PC-3 (cell line): ENCODE data around the gene SOAT2. TPM values are rescaled to one million over a fixed set of nuclear protein-coding genes. Genes with fewer than 3 reads are reported as not detected.

ENCODE experiments used
- ATAC-seq: fragments of 200-7000 bp; cut with Tn5 transposase; 2 replicates; pipeline ENCODE4 v1.9.1; 2020; ENCODE audit warnings: mild to moderate bottlenecking, moderate library complexity
- BruUV-seq: library from RNA; stranded (reverse); fragments of 400-500 nt; replicated peaks from 2 replicates; lab custom pipeline; 2021; lab: Mats Ljungman, UMichigan
- CTCF ChIA-PET: fragments of 300-600 bp; sonication (Branson Sonifier 250); formaldehyde crosslinking; loops from one replicate; lab custom pipeline; 2022; ENCODE audit warnings: antibody characterized with exemption; lab: Charles Lee
- POLR2A ChIA-PET: fragments of 300-600 bp; sonication (Branson Sonifier 250); formaldehyde crosslinking; loops from one replicate; lab custom pipeline; 2022; ENCODE audit warnings: antibody characterized with exemption; ENCODE audit not compliant: unreplicated experiment; lab: Charles Lee
- DNase-seq: peaks from one replicate; pipeline ENCODE4 v3.0.0-alpha.2; 2015
- H2AFZ ChIP-seq: fragments of 300-600 bp; sonication (generic); 2 replicates; pipeline ENCODE4 v1.6.0; 2016; ENCODE audit warnings: antibody characterized with exemption, low read length
- H3F3A ChIP-seq: fragments of 300-600 bp; sonication (generic); one replicate; pipeline ENCODE4 v1.6.0; 2017; ENCODE audit warnings: antibody characterized with exemption, low read length, control low read depth, mild to moderate bottlenecking; ENCODE audit not compliant: unreplicated experiment
- H3K27ac ChIP-seq: fragments of 300-600 bp; sonication (generic); 2 replicates; pipeline ENCODE4 v1.5.1; 2016; ENCODE audit warnings: mild to moderate bottlenecking, low read length
- H3K27me3 ChIP-seq: fragments of 300-600 bp; sonication (generic); 2 replicates; pipeline ENCODE4 v1.6.1; 2016; ENCODE audit warnings: low read length, mixed read lengths
- H3K36me3 ChIP-seq: fragments of 300-600 bp; sonication (generic); 2 replicates; pipeline ENCODE4 v1.6.1; 2016; ENCODE audit warnings: low read depth, mixed run types, low read length, mixed read lengths
- H3K4me1 ChIP-seq: fragments of 300-600 bp; sonication (generic); 2 replicates; pipeline ENCODE4 v1.5.1; 2016; ENCODE audit warnings: low read length; ENCODE audit not compliant: insufficient read depth
- H3K4me2 ChIP-seq: fragments of 300-600 bp; sonication (generic); 2 replicates; pipeline ENCODE4 v1.6.0; 2016; ENCODE audit warnings: low read length
- H3K4me3 ChIP-seq: fragments of 300-600 bp; sonication (generic); 2 replicates; pipeline ENCODE4 v1.5.1; 2016; ENCODE audit warnings: mild to moderate bottlenecking, low read length, mixed read lengths
- H3K79me2 ChIP-seq: fragments of 300-600 bp; sonication (generic); 2 replicates; pipeline ENCODE4 v1.6.1; 2017; ENCODE audit warnings: low read length, mixed read lengths
- H3K9ac ChIP-seq: fragments of 300-600 bp; sonication (generic); 2 replicates; pipeline ENCODE4 v1.6.0; 2016; ENCODE audit warnings: mild to moderate bottlenecking, low read length
- H3K9me2 ChIP-seq: fragments of 300-600 bp; sonication (generic); replicated peaks from 2 replicates; pipeline ENCODE4 v1.6.1; 2016; ENCODE audit warnings: mixed run types, low read length, mixed read lengths
- H3K9me3 ChIP-seq: fragments of 300-600 bp; sonication (generic); 2 replicates; pipeline ENCODE4 v1.6.1; 2016; ENCODE audit warnings: low read length, mixed read lengths
- H4K20me1 ChIP-seq: fragments of 300-600 bp; sonication (generic); 2 replicates; pipeline ENCODE4 v1.6.1; 2016; ENCODE audit warnings: low read length, mixed read lengths
- EZH2 ChIP-seq: fragments of 300-600 bp; sonication (generic); IDR thresholded peaks from one replicate; pipeline ENCODE4 v1.6.1; 2017; ENCODE audit warnings: antibody characterized with exemption, mild to moderate bottlenecking, low read length; ENCODE audit not compliant: unreplicated experiment
- EZH2phosphoT487 ChIP-seq: fragments of 300-600 bp; sonication (generic); IDR thresholded peaks from 2 replicates; pipeline ENCODE4 v1.6.1; 2018; ENCODE audit warnings: mild to moderate bottlenecking, antibody characterized with exemption, low read length, borderline replicate concordance
- intact Hi-C: fragments of 100-400 bp; cut with micrococcal nuclease; formaldehyde crosslinking; loops from 2 replicates; pipeline ENCODE4 v1.9.0; 2023
- total RNA-seq: library from RNA; depleted of rRNA; stranded (reverse); fragments of >200 nt; gene quantifications from 2 replicates; pipeline ENCODE4 v1.2.3, GENCODE V29; 2014
- TF ChIP-seq, protein P1 (sequence below): fragments of 300-600 bp; sonication (generic); conservative IDR thresholded peaks from 2 replicates; pipeline ENCODE4 v1.5.1; 2017; ENCODE audit warnings: antibody characterized with exemption, low read depth, mild to moderate bottlenecking, low read length

Gene SOAT2
- total RNA-seq, 1 experiment from 2014 or later: 0.07 TPM

DNA sequence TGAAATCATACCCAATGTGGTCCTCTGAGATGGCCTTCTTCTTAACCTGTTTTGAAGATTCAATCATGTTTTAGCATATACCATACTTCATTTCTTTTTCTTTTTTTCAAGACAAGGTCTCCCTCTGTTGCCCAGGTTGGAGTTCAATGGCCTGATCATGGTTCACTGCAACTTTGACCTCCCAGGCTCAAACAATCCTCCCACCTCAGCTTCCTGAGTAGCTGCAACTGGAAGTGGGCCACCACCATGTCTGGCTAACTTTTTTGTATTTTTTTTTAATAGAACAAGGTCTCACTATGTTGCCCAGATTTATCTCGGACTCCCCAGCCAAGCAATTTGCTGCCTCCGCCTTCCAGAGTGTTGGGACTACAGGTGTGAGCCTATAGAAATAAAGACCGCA, 30.4 kb downstream of the SOAT2 start:
- ATAC-seq: no peak
- Histone ChIP-seq H3K4me2 (no peak overlapping the region), H3K9me2 (no peaks in the 10 kb centered on the region), H3K36me3 (no peaks in the 10 kb centered on the region), H3F3A (no peaks in the 10 kb centered on the region), H4K20me1 (no peaks in the 10 kb centered on the region), H3K4me1 (no peaks in the 10 kb centered on the region), H2AFZ (no peak overlapping the region), H3K9ac (no peak overlapping the region), H3K4me3 (no peak overlapping the region), H3K27me3 (no peaks in the 10 kb centered on the region), H3K9me3 (no peaks in the 10 kb centered on the region), H3K79me2 (no peaks in the 10 kb centered on the region), H3K27ac (no peak overlapping the region)
- CTCF ChIA-PET: no interaction called here
- TF ChIP-seq EZH2phosphoT487 (no peak), EZH2 (no peak)
- TF ChIP-seq, protein P1, sequence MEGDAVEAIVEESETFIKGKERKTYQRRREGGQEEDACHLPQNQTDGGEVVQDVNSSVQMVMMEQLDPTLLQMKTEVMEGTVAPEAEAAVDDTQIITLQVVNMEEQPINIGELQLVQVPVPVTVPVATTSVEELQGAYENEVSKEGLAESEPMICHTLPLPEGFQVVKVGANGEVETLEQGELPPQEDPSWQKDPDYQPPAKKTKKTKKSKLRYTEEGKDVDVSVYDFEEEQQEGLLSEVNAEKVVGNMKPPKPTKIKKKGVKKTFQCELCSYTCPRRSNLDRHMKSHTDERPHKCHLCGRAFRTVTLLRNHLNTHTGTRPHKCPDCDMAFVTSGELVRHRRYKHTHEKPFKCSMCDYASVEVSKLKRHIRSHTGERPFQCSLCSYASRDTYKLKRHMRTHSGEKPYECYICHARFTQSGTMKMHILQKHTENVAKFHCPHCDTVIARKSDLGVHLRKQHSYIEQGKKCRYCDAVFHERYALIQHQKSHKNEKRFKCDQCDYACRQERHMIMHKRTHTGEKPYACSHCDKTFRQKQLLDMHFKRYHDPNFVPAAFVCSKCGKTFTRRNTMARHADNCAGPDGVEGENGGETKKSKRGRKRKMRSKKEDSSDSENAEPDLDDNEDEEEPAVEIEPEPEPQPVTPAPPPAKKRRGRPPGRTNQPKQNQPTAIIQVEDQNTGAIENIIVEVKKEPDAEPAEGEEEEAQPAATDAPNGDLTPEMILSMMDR: no peak
- BruUV-seq: no TSS peak
- POLR2A ChIA-PET: no interaction called here
- DNase-seq: no peak
- intact Hi-C loops: no loop called here

DNA sequence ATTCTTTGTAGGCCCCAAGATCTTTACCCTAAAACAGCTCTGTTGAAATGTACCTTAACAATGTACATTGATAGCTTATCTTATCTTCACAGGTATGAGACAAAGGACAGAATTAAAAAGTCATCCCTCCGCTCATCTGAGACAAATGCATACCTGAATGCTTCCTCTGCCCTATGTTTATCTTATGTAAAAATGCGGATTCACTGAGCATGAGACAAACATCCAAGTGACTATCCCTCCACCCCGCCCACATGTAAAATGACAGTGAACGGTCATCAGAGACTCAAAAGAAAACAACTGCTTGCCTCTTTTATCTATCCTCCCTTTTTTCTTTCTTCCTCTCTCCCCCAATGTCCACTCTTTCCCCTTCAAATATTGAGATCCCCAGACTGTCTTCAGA, 40.1 kb downstream of the SOAT2 start:
- Histone ChIP-seq H3K79me2 (no peaks in the 10 kb centered on the region), H2AFZ (no peak overlapping the region), H4K20me1 (no peaks in the 10 kb centered on the region), H3K36me3 (no peaks in the 10 kb centered on the region), H3K9ac (no peak overlapping the region), H3F3A (no peaks in the 10 kb centered on the region), H3K4me2 (no peak overlapping the region), H3K27me3 (no peaks in the 10 kb centered on the region), H3K4me1 (no peaks in the 10 kb centered on the region), H3K4me3 (no peak overlapping the region), H3K27ac (no peak overlapping the region), H3K9me2 (no peaks in the 10 kb centered on the region), H3K9me3 (no peaks in the 10 kb centered on the region)
- DNase-seq: no peak
- ChIA-PET CTCF (no interaction called here), POLR2A (no interaction called here)
- intact Hi-C loops: no loop called here
- TF ChIP-seq, protein P1: no peak
- TF ChIP-seq EZH2 (no peak), EZH2phosphoT487 (no peak)
- ATAC-seq: no peak
- BruUV-seq: no TSS peak

DNA sequence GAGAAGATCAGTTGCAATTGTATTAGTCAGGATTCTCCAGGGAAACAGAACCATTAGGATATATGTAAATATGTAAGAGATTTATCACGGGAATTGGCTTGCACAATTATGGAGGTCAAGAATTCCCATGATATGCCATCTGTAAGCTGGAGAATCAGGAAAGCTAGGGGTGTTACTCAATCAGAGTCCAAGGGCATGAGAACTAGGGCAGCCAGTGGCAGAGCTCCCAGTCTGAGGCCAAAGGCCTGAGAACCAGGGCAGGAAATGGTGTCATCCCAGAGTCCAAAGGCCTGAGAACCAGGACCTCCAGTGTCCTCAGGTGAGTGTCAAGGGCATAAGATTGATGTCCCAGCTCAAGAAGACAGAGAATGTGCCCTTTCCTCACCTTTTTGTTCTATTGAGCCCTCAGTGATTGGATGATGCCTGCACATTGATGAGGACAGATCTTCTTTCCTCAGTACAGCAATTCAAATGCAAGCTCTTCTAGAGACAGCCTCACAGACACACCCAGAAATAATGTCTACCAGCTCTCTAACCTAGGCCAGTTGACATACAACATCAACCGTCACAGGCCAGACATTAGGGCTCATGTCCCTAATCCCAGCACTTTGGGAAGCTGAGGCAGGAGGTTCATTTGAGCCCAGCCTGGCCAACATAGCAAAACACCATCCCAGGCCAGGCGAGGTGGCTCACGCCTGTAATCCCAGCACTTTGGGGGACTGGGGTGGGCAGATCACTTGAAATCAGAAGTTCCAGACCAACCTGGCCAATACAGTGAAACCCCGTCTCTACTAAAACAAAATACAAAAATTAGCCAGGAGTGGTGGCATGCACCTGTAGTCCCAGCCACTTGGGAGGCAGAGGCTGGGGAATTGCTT, 42.3 kb downstream of the SOAT2 start:
- ChIA-PET POLR2A (no interaction called here), CTCF (interaction anchor here (0.5 to 1.0 kb wide), 2 partner anchors 79 to 176 kb away, joined by 3 read pairs; partner anchors contain the start of gene AAAS)
- no peaks in the 10 kb centered on the region for H3K9me2 ChIP-seq
- no peak overlapping the region for H2AFZ ChIP-seq
- DNase-seq: no peak
- TF ChIP-seq, protein P1: no peak
- no peak for TF ChIP-seq EZH2phosphoT487
- TF ChIP-seq EZH2: no peak
- H3K27me3 ChIP-seq: no peaks in the 10 kb centered on the region
- no peak overlapping the region for H3K4me2 ChIP-seq
- ATAC-seq: no peak
- BruUV-seq: no TSS peak
- H3K4me1 ChIP-seq: no peaks in the 10 kb centered on the region
- H3K9ac ChIP-seq: no peak overlapping the region
- no peak overlapping the region for H3K4me3 ChIP-seq
- H3F3A ChIP-seq: no peaks in the 10 kb centered on the region
- no peaks in the 10 kb centered on the region for H3K9me3 ChIP-seq
- H3K27ac ChIP-seq: no peak overlapping the region
- no peaks in the 10 kb centered on the region for H4K20me1 ChIP-seq
- H3K79me2 ChIP-seq: no peaks in the 10 kb centered on the region
- intact Hi-C loops: no loop called here
- no peaks in the 10 kb centered on the region for H3K36me3 ChIP-seq
